Muscle layer of duodenum (tissue), 2 donors: ENCODE results near the gene KLHL8.
"Not testable (repeated sequence)": the region's sequence is repeated elsewhere in the genome, so short reads cannot be mapped to it uniquely, and the experiment has no call there.

Source experiments
- H3K27ac ChIP-seq: one replicate; pipeline ENCODE4 v1.7.0; 2013; ENCODE audit warnings: mild to moderate bottlenecking, low read length
- H3K27me3 ChIP-seq: one replicate; pipeline ENCODE4 v1.7.0; 2013; ENCODE audit warnings: low read depth, mild to moderate bottlenecking, control low read depth, low read length
- H3K36me3 ChIP-seq, 2 donors: one replicate each; pipeline ENCODE4 v1.7.0; 2013; ENCODE audit warnings: low read length in 2 of 2, control low read depth in 1 of 2, mild to moderate bottlenecking in 1 of 2; ENCODE audit not compliant: insufficient read depth in 2 of 2, control insufficient read depth in 1 of 2
- H3K4me1 ChIP-seq, 2 donors: one replicate each; pipeline ENCODE4 v1.7.0; 2013; ENCODE audit warnings: low read length in 2 of 2, mild to moderate bottlenecking in 2 of 2, control low read depth in 1 of 2, moderate library complexity in 1 of 2; ENCODE audit not compliant: insufficient read depth in 2 of 2, control insufficient read depth in 1 of 2
- H3K4me3 ChIP-seq, 2 donors: one replicate each; pipeline ENCODE4 v1.7.0; 2013; ENCODE audit warnings: low read length in 2 of 2, low read depth in 1 of 2, mild to moderate bottlenecking in 1 of 2
- H3K9me3 ChIP-seq, 2 donors: one replicate each; pipeline ENCODE4 v1.7.0; 2013; ENCODE audit warnings: low read length in 2 of 2, control low read depth in 1 of 2, mild to moderate bottlenecking in 1 of 2; ENCODE audit not compliant: control insufficient read depth in 1 of 2
- donor health status: healthy.

KLHL8 gene

GRCh38 chr4:87228262-87228860 is 7.9 kb upstream of the KLHL8 start:
- Histone ChIP-seq H3K27ac (peak overlapping the region; percentile 46), H3K4me3 (no peak overlapping the region), H3K9me3 (no peaks in the 10 kb centered on the region), H3K36me3 (no peaks in the 10 kb centered on the region), H3K27me3 (no peaks in the 10 kb centered on the region), H3K4me1 (no peaks in the 10 kb centered on the region)

- Histone ChIP-seq H3K4me1 (no peaks in the 10 kb centered on the region), H3K4me3 (no peak overlapping the region), H3K27ac (peak overlapping the region; percentile 46), H3K36me3 (no peaks in the 10 kb centered on the region), H3K27me3 (no peaks in the 10 kb centered on the region), H3K9me3 (no peaks in the 10 kb centered on the region)
These were observed 7.3 kb upstream of the KLHL8 start for GRCh38 chr4:87227751-87228151.

GRCh38 chr4:87225936-87226335 is 5.5 kb upstream of the KLHL8 start:
- Histone ChIP-seq H3K9me3 (no peaks in the 10 kb centered on the region), H3K27ac (no peak overlapping the region), H3K4me1 (peaks cover 0 to 1% of the 10 kb centered on the region in 2 donors), H3K36me3 (no peaks in the 10 kb centered on the region), H3K27me3 (no peaks in the 10 kb centered on the region), H3K4me3 (no peak overlapping the region)

- Histone ChIP-seq H3K36me3 (no peaks in the 10 kb centered on the region), H3K9me3 (no peaks in the 10 kb centered on the region), H3K27me3 (no peaks in the 10 kb centered on the region), H3K4me3 (no peak overlapping the region), H3K27ac (no peak overlapping the region), H3K4me1 (peaks cover 0 to 4% of the 10 kb centered on the region in 2 donors)
These were observed 3.9 kb upstream of the KLHL8 start for GRCh38 chr4:87224141-87224923.

- Histone ChIP-seq H3K4me1 (peaks cover 4 to 10% of the 10 kb centered on the region in 2 donors), H3K27ac (peak overlapping the region; percentile 92), H3K27me3 (no peaks in the 10 kb centered on the region), H3K4me3 (peak overlapping the region; percentile 93 to 98), H3K36me3 (no peaks in the 10 kb centered on the region), H3K9me3 (no peaks in the 10 kb centered on the region)
These were observed 755 bp downstream of the KLHL8 start for GRCh38 chr4:87219632-87220093.

GRCh38 chr4:87217235-87217763 is 3.1 kb downstream of the KLHL8 start:
- not testable (repeated sequence) for H3K4me3 ChIP-seq, H3K27me3 ChIP-seq, H3K9me3 ChIP-seq, H3K27ac ChIP-seq, H3K36me3 ChIP-seq
- H3K4me1 ChIP-seq: peaks cover 4 to 13% of the 10 kb centered on the region in 2 donors

GRCh38 chr4:87216469-87216868 is 3.9 kb downstream of the KLHL8 start:
- Histone ChIP-seq H3K4me3 (no peak overlapping the region), H3K27me3 (no peaks in the 10 kb centered on the region), H3K4me1 (peaks cover 4 to 15% of the 10 kb centered on the region in 2 donors), H3K27ac (no peak overlapping the region), H3K36me3 (no peaks in the 10 kb centered on the region), H3K9me3 (no peaks in the 10 kb centered on the region)

- Histone ChIP-seq H3K9me3 (no peaks in the 10 kb centered on the region), H3K27me3 (no peaks in the 10 kb centered on the region), H3K4me1 (peaks cover 0 to 10% of the 10 kb centered on the region in 2 donors), H3K4me3 (no peak overlapping the region), H3K27ac (no peak overlapping the region), H3K36me3 (no peaks in the 10 kb centered on the region)
These were observed 6.9 kb downstream of the KLHL8 start for GRCh38 chr4:87213421-87214075.

- Histone ChIP-seq H3K9me3 (no peaks in the 10 kb centered on the region), H3K27me3 (no peaks in the 10 kb centered on the region), H3K27ac (no peak overlapping the region), H3K4me3 (no peak overlapping the region), H3K4me1 (peaks cover 0 to 9% of the 10 kb centered on the region in 2 donors), H3K36me3 (no peaks in the 10 kb centered on the region)
These were observed 9.0 kb downstream of the KLHL8 start for GRCh38 chr4:87211249-87211952.

- Histone ChIP-seq H3K4me1 (peaks cover 0 to 9% of the 10 kb centered on the region in 2 donors), H3K27me3 (no peaks in the 10 kb centered on the region), H3K9me3 (no peaks in the 10 kb centered on the region), H3K36me3 (no peaks in the 10 kb centered on the region), H3K27ac (no peak overlapping the region), H3K4me3 (no peak overlapping the region)
These were observed 10.7 kb downstream of the KLHL8 start for GRCh38 chr4:87209696-87210095.

GRCh38 chr4:87209182-87209581 is 11.2 kb downstream of the KLHL8 start:
- H3K4me1 ChIP-seq: peaks cover 0 to 9% of the 10 kb centered on the region in 2 donors
- H3K4me3 ChIP-seq: no peak overlapping the region
- H3K27ac ChIP-seq: no peak overlapping the region
- H3K36me3 ChIP-seq: no peaks in the 10 kb centered on the region
- H3K9me3 ChIP-seq: no peaks in the 10 kb centered on the region
- no peaks in the 10 kb centered on the region for H3K27me3 ChIP-seq
